A673 (cell line): ENCODE measurements around the gene CRADD. TPM values are rescaled to one million over a fixed set of nuclear protein-coding genes. Genes with fewer than 3 reads are reported as not detected.

Experiments used
- BruUV-seq: library from RNA; stranded (reverse); fragments of 400-500 nt; replicated peaks from 2 replicates; lab custom pipeline; 2021; lab: Mats Ljungman, UMichigan
- CTCF ChIA-PET: fragments of 300-600 bp; sonication (Branson Sonifier 250); formaldehyde crosslinking; loops from one replicate; lab custom pipeline; 2022; ENCODE audit warnings: antibody characterized with exemption; lab: Charles Lee
- POLR2A ChIA-PET: fragments of 300-600 bp; sonication (Branson Sonifier 250); formaldehyde crosslinking; loops from one replicate; lab custom pipeline; 2022; ENCODE audit warnings: antibody characterized with exemption; ENCODE audit not compliant: low non-redundant PET; lab: Charles Lee
- DNase-seq: peaks from one replicate; pipeline ENCODE4 v3.0.0-alpha.2; 2015; ENCODE audit warnings: low spot score
- H3K27ac ChIP-seq: fragments of 200-600 bp; sonication (generic); 2 replicates; pipeline ENCODE4 v1.5.1; 2016; ENCODE audit warnings: mixed run types, low read depth, mild to moderate bottlenecking, mixed read lengths, antibody characterized with exemption, low read length; ENCODE audit not compliant: poor library complexity, severe bottlenecking
- H3K27me3 ChIP-seq: fragments of 200-600 bp; sonication (generic); replicated peaks from 2 replicates; pipeline ENCODE4 v1.6.1; 2017; ENCODE audit warnings: mixed run types, low read depth, mild to moderate bottlenecking, mixed read lengths, antibody characterized with exemption, low read length; ENCODE audit not compliant: insufficient read depth, poor library complexity
- H3K36me3 ChIP-seq: fragments of 200-600 bp; sonication (generic); 2 replicates; pipeline ENCODE4 v1.6.1; 2016; ENCODE audit warnings: mixed run types, mild to moderate bottlenecking, mixed read lengths, antibody characterized with exemption, low read length; ENCODE audit not compliant: insufficient read depth, poor library complexity, severe bottlenecking
- H3K4me1 ChIP-seq: fragments of 200-600 bp; sonication (generic); 2 replicates; pipeline ENCODE4 v1.6.1; 2017; ENCODE audit warnings: mixed run types, mild to moderate bottlenecking, mixed read lengths, antibody characterized with exemption, low read length; ENCODE audit not compliant: insufficient read depth, poor library complexity, severe bottlenecking
- H3K4me3 ChIP-seq: fragments of 200-600 bp; sonication (generic); 2 replicates; pipeline ENCODE4 v1.5.1; 2016; ENCODE audit warnings: low read depth, mixed run types, mild to moderate bottlenecking, mixed read lengths, low read length; ENCODE audit not compliant: poor library complexity, severe bottlenecking
- H3K9me3 ChIP-seq: fragments of 200-600 bp; sonication (generic); 2 replicates; pipeline ENCODE4 v1.6.1; 2016; ENCODE audit warnings: mixed run types, low read depth, mild to moderate bottlenecking, mixed read lengths, antibody characterized with exemption, low read length; ENCODE audit not compliant: poor library complexity, severe bottlenecking
- CTCF ChIP-seq: fragments of 300-800, 200-600 bp; sonication (generic); conservative IDR thresholded peaks from 2 replicates; pipeline ENCODE4 v1.5.1; 2017; ENCODE audit warnings: low read depth, mild to moderate bottlenecking, antibody characterized with exemption, low read length, moderate library complexity, mixed read lengths
- EZH2 ChIP-seq: fragments of 200-600 bp; sonication (generic); IDR thresholded peaks from 2 replicates; pipeline ENCODE4 v1.6.1; 2017; ENCODE audit warnings: borderline replicate concordance, low read depth, mild to moderate bottlenecking, mixed read lengths, antibody characterized with exemption, low read length; ENCODE audit not compliant: poor library complexity, severe bottlenecking
- intact Hi-C: fragments of 100-400 bp; cut with micrococcal nuclease; formaldehyde crosslinking; loops from one replicate; pipeline ENCODE4 v1.10.0; 2022; ENCODE audit not compliant: unreplicated experiment
- total RNA-seq: library from RNA; stranded (reverse); gene quantifications from 2 replicates; pipeline ENCODE4 v1.2.3, GENCODE V29; 2021

CRADD gene
- total RNA-seq, 1 experiment from 2014 or later, result 9.1 TPM

GRCh38 chr12:93904124-93904523 lies 226.9 kb downstream of the CRADD start:
- H3K27me3 ChIP-seq, result no peaks in the 10 kb centered on the region
- TF ChIP-seq CTCF (no peak), EZH2 (no peak)
- POLR2A ChIA-PET, result no interaction called here
- CTCF ChIA-PET, result no interaction called here
- intact Hi-C loops, result no loop called here
- H3K36me3 ChIP-seq, result no peaks in the 10 kb centered on the region
- no TSS peak for BruUV-seq
- no peak overlapping the region for H3K27ac ChIP-seq
- DNase-seq, result no peak
- no peaks in the 10 kb centered on the region for H3K4me1 ChIP-seq
- no peak overlapping the region for H3K4me3 ChIP-seq
- H3K9me3 ChIP-seq, result no peaks in the 10 kb centered on the region

GRCh38 chr12:93908264-93908663 lies 231.1 kb downstream of the CRADD start:
- CTCF ChIA-PET, result no interaction called here

GRCh38 chr12:93908846-93909567 lies 231.8 kb downstream of the CRADD start:
- intact Hi-C loops, result no loop called here
- ChIA-PET POLR2A (no interaction called here), CTCF (no interaction called here)
- Histone ChIP-seq H3K4me3 (no peak overlapping the region), H3K36me3 (no peaks in the 10 kb centered on the region), H3K4me1 (peaks cover 4% of the 10 kb centered on the region), H3K27me3 (no peaks in the 10 kb centered on the region), H3K27ac (no peak overlapping the region), H3K9me3 (no peaks in the 10 kb centered on the region)
- no TSS peak for BruUV-seq
- TF ChIP-seq CTCF (no peak), EZH2 (no peak)
- DNase-seq, result no peak

More at GRCh38 chr12:93908264-93908663, 231.1 kb downstream of the CRADD start:
- H3K27ac ChIP-seq, result no peak overlapping the region
- no peak for DNase-seq
- no peak for TF ChIP-seq CTCF
- TF ChIP-seq EZH2, result no peak
- intact Hi-C loops, result no loop called here
- H3K4me1 ChIP-seq, result no peaks in the 10 kb centered on the region
- H3K27me3 ChIP-seq, result no peaks in the 10 kb centered on the region
- BruUV-seq, result no TSS peak
- H3K36me3 ChIP-seq, result no peaks in the 10 kb centered on the region
- H3K4me3 ChIP-seq, result no peak overlapping the region
- H3K9me3 ChIP-seq, result no peaks in the 10 kb centered on the region
- POLR2A ChIA-PET, result no interaction called here
